Left cardiac atrium (tissue), 4 donors: ENCODE measurements around the gene UBE2E2. TPM values are rescaled to one million over a fixed set of nuclear protein-coding genes. Genes with fewer than 3 reads are reported as not detected.

Source experiments
- ATAC-seq, 2 donors: fragments of 200-7000 bp; cut with Tn5 transposase; one replicate each; pipeline ENCODE4 v1.9.1; 2020; ENCODE audit warnings: mild to moderate bottlenecking in 2 of 2, moderate library complexity in 2 of 2
- DNase-seq: peaks from one replicate; pipeline ENCODE4 v3.0.0-alpha.2; 2020
- intact Hi-C, 2 donors: fragments of 100-400 bp; cut with DNase I; formaldehyde crosslinking; loops; one replicate each; pipeline versions ENCODE4 v1.14.1 to v1.15.1; 2022 to 2023
- total RNA-seq, 2 donors: library from RNA; stranded (reverse); fragmentation: NEBNext Ultra II Directional; extraction: Animal tissue kit (Norgen Biotek cat#: 25700); gene quantifications; one replicate each; pipeline ENCODE4 v1.2.1, GENCODE V29; 2021
- donor health status: DM: no; HTN: yes; CAD: no.
- donor health status: DM: no; HTN: yes; CAD: no; lungs with severe emphysema.
- donor health status: DM: yes; HTN: yes; CAD: no.
- donor health status: Dilated cardiomyopathy.

UBE2E2 gene
- total RNA-seq, 2 donors from 2014 or later: 45.6 to 54.0 TPM

DNA sequence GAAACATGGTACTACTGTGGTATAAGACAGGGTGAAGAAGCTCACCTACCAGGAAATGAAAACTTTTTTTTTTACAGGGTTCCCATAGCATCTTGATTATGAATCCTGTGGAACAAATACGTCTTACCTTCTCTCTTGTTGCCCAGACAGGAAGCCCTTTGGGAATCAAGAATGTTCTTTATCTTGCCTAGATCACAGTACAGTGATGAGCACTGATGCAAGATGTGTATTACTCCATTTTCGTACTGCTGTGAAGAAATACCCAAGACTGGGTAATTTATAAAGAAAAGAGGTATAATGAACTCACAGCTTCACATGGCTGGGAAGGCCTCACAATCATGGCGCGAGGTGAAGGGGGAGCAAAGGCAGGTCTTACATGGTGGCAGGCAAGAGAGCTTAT is 281.3 kb downstream of the UBE2E2 start:
- DNase-seq: no peak
- intact Hi-C loops: no loop called here
- no peak for ATAC-seq

DNA sequence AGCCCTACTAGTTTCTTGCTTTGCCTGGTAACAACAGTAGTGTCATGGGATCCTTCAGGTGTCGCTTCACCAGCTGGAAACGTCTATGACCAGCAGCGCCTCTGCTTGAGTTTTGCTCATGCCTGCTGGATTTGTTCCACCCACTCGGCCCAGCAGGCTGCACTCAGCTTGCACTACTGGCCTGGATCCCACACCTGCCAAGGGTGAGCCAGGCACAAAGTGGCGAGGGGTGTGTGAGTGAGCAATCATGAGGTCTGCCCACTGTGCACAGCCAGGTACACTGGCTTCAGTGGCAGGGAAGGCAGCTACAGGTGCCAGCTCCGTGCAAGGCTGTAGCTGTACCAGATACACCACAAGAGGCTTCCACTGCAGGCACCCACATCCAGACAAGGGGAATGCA is 282.8 kb downstream of the UBE2E2 start:
- ATAC-seq (no peak), DNase-seq (no peak)
- intact Hi-C loops: no loop called here

DNA sequence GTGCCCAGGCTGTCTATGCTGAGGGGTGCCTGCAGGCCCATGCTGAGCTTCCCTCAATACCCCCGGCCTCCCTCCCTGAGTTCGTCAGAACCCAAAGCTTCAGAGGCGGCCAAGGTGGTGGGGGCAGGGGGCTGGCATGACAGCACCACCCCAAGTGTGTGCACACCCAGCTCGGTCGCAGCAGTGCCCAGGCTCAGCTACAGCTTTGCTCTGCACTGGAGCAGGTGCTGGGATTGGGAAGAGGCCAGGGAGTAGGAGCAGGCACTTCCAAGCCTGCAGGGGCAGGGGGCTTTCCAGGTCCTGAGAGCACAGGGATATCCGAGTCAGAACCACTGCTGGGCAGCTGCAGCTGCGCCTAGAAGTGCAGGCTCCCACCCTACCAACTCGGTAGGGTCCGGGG is 283.9 kb downstream of the UBE2E2 start:
- DNase-seq (no peak), ATAC-seq (no peak)
- intact Hi-C loops: no loop called here

DNA sequence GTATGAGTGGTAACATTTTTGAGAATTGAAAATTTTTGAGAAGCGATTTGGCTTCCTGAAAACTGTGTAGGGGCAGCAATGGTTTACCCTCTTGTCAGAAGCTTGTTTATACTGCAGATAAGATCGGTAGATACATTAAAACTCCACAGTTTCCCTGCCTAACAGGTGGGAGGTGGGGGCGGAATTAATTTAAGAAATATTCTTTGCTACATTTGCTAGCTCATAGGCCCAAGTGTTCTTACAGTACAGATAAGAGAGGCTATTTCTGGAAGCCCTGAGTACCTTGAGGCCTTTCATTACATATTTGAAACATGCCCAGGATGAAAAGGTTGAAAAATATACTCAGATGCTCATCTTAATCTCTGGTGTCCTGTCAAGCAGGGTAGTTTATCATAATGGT is 285.5 kb downstream of the UBE2E2 start:
- DNase-seq (no peak), ATAC-seq (peak in 1 of 2 donors; percentile 46)
- intact Hi-C loops: no loop called here

DNA sequence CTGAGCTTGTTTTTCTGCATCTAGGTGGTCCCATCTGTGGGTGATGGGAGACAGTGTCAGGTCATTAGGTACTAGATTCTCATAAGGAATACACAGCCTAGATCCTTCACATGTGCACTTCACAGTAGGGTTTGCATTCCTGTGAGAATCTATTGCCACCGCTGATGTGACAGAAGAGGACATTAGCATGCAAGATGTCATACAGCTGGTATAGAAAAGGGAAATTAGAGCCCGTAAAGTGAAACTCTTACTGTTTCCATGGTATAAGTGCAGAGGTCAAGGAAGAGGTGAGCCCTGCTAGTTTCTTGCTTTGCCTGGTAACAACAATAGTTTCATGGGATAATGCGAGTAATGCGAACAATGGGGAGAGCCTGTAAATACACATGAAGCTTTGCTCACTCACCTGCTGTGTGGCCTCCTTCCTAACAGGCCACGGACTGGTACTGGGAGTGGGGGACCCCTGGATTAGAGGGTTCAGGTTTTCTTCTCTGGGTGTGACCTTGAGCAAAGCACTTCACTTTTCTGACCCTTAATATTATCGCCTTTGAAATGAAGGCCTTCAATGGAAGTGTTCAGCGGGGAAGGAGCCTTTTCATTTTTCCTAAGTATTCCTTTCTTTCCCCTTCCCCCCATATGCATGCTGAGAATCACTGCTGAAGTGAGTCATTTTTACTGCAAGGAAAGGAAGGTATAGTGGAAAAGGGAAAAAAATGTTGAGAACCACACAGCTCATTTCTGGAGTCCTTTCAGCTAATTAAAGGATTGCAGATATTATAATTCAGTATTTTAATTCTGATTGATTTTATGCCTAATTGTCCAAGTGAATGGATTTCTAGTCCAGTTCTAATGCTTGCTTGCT is 286.4 kb downstream of the UBE2E2 start:
- ATAC-seq (no peak), DNase-seq (no peak)
- intact Hi-C loops: no loop called here

DNA sequence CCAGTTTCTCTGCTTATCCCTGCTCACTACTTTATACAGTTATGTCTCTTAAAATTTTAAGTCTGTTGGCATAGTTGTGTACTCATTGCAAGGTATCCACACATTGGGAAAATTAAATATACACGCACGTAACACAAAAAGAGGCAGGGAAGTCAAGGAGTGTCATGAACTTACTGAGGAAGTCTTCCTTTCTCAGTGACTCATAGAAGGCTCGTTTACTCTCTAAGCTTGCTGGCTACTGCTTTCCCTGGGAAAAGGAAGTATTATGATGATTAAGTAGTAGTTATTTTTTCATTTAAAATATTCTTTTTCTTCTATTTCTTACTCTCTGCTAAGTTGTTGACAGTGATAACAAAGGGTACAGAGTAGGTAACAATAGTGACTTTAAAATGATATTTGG is 287.3 kb downstream of the UBE2E2 start:
- intact Hi-C loops: no loop called here
- ATAC-seq: peak in 1 of 2 donors; percentile 67

DNA sequence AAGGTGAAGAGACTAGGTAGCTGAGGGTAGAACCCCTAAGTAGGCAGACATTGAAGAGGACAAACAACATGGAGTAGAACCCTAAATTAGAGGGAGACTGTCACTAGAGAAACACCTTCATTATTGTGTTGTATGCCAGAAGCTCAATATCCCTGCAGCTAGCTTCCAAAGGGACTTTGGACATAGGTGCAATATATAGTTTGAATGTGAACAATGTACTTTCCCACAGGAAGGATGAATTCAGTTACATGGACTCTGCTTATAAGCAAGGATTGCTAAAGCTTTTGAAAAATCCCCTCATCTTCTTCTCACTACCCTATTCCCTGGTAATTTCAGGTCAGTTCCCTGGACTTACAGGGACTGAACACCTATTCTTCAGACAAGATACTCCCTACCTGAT is 288.9 kb downstream of the UBE2E2 start:
- no peak for ATAC-seq
- intact Hi-C loops: no loop called here

More for the DNA sequence above, 287.3 kb downstream of the UBE2E2 start:
- DNase-seq: no peak

DNA sequence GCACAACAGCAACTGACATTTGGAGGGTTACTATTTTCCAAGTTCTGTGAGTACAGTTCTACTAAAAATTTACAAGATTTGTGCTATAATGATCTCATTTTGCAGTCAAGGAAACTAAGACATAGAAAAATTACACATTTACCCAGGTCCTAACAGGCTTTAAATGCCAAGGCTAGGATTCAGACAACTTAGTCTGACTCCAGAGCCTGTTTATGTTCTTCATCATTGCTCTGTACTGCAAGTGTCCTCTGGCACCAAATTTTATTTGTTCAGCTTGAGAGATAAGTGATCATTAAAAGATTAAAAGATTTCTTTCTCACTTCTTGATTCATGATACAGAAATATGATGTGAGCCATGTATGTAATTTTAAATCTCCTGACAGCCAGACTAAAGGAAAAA is 290.8 kb downstream of the UBE2E2 start:
- intact Hi-C loops: no loop called here
- no peak for DNase-seq
- ATAC-seq: no peak

More for the DNA sequence above, 288.9 kb downstream of the UBE2E2 start:
- no peak for DNase-seq

DNA sequence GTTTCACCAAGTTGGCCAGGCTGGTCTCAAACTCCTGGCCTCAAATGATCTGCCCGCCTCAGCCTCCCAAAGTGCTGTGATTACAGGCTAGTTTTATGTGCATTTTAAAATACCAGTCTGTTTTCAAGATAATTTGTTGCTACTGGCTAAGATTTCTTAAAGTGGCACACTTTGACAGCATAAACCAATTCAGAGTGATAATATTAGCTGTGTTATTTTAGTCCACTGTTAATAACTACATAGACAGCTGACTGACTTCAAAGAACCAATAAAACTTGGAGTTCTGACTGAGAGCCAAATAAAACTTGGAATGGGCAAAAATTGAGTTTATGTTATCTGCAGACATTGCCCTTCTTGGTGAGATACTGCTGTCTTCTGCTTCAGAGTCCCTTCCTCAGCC is 291.8 kb downstream of the UBE2E2 start:
- intact Hi-C loops: no loop called here
- peak in 1 of 2 donors; percentile 10 for ATAC-seq

DNA sequence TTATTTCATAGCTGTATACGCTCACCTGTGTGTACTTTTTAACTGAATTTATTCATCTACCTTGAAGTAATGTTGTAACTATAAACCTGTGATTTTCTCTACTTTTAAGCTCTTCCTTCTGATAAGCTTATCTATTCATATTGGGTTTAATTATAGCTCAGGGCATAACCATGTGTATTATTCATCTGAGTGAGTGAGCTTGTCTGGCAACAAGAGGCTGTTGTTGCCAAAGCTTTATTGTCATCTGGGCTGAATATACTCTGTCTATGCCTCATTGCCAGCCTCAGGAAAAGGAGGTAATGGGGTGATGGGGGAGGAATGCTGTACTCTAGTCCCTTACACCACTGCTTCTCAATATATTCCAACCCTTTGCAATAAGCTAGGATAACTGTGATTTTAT is 292.4 kb downstream of the UBE2E2 start:
- intact Hi-C loops: no loop called here
- DNase-seq (no peak), ATAC-seq (peak in 1 of 2 donors; percentile 96)

More for the DNA sequence above, 291.8 kb downstream of the UBE2E2 start:
- no peak for DNase-seq

DNA sequence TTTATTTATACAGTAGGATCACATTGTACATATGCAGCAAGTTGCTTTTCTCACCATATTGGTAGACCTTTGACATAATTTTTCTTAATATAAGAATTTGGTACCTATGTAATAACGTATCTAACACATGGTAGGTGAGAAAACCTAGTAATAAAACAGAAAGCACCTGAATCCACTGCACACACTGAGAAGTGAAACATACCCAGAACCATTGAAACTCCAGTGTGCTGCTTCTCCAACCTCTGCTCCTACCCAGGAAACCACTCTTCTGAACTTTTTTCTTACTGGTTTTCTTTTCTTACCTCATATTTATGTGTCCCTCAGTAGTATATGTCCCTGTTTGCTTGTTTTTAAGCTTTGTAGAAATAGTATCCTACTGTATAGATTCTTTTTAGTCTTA is 293.0 kb downstream of the UBE2E2 start:
- ATAC-seq (no peak), DNase-seq (no peak)
- intact Hi-C loops: no loop called here

DNA sequence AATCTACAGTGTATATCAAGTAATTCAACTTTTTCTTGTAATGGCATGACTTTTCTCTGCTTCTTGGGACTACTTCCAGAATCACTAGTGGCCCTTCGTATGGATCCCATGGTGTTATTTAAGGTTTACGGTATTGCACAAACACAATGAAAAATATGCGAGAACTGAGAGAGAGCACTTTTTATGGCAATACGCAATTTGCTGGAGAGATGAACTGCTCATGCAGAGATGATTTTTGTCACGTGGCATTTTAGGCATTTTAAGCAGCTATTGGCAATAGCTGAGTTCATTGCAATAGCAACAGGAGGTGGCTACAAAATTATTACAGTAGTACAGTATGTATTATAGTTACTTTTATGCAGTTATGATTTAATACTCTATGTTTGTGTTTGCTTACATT is 294.0 kb downstream of the UBE2E2 start:
- intact Hi-C loops: no loop called here
- DNase-seq (no peak), ATAC-seq (no peak)

DNA sequence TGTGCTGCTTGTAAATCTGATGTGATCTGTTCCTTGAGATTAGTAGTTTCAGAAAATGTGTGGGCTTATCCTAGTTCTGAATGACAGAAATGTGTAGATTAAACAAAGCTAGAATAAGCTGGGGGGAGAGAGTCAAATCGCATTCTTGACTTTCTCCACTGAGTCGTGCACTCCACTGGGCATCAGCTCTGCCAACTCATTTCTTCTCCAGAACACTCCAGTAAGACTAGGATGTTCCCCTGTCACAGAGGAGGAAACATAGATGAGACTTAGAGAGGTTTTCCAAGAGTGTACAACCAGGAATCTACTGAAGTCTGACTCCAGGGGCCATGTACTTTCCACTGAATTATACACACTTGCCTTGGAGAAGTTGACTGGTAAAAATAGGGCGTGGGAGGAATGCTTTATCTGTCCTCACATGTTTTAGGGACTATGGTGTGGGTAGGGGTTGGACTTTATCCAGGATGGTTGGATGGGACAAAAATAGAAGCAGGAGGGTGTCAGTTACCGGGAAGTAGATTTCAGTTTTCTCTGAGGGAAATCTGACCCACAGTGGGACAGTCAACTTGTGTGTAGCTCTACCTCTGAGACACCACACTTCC is 298.2 kb downstream of the UBE2E2 start:
- DNase-seq (no peak), ATAC-seq (peak; percentile 61 to 73)
- intact Hi-C loops: no loop called here

DNA sequence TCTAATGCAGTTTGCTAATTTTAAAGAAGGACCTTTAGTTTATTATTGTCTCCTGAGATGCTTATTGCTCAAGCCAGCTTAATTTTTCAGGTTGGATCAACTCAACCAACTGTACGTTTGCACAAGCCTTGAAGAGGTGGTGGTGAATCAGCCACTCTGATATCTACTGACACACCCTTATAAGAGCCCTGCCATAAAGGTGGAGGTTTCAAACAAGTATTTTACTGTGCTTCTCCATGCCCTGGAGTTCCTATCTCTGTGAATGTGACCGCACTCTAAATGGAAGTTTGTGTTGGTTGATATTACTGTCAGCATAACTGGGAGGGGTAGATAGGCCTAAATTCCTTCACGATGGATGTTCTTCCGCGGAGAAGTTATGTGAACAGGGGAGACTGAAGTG is 305.3 kb downstream of the UBE2E2 start:
- DNase-seq (no peak), ATAC-seq (no peak)
- intact Hi-C loops: no loop called here

DNA sequence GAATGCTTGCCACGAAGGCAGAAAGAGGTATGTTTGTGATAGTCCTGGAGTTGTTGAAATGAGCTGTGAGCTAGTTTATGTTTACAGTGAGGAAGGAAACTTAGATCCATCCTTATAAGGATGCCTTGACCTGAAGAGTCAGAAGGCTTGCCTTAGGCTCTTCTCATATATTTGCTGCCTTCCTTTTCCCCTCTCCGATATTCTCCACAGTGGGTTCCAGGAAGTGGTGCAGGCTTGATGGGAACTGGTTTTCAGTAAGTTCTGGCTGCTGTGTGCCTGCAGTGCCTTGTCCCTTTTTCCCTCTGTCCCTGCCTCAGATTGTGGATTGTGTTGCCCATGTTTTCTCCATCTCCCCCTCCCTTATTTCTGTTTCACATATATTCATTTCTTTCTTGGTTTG is 315.3 kb downstream of the UBE2E2 start:
- DNase-seq (no peak), ATAC-seq (no peak)
- intact Hi-C loops: no loop called here

DNA sequence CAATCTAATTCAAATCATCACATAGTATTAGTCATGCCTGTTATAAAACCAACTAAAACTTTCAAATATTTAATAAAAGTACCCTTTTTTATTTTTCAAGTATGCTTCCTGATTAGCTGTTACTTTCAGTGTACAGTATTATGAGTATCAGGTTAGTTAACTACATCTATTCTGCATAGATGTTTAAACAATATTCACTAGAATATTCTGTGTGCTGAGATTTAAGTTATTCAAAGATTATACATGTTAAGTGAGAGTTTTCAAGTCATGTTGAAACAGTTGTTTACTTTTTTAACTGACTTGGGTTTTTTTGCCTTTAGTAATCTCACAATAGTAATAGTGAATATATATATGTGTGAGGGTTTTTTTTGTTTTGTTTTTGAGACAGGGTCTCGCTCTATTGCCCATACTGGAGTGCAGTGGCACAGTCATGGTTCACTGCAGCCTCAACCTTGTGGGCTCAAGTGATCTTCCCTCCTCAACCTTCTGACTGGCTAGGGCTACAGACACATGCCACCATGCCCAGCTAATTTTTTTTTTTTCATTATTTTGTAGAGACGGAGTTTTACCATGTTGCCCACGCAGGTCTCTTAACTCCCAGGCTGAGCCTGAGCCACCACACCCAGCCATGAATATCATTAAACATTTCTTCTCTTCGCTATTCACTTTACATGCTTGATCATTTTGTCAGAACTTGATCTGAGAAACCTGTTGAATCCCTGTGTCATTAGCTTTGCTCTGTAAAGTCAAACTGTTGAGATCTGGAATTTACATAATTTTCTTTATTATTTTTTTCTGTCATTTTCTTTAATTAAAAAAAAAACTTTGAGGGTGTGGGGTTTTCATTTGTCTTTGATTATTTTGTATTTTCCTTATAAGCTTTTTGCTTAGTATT is 316.4 kb downstream of the UBE2E2 start:
- intact Hi-C loops: no loop called here
- ATAC-seq (no peak), DNase-seq (no peak)

DNA sequence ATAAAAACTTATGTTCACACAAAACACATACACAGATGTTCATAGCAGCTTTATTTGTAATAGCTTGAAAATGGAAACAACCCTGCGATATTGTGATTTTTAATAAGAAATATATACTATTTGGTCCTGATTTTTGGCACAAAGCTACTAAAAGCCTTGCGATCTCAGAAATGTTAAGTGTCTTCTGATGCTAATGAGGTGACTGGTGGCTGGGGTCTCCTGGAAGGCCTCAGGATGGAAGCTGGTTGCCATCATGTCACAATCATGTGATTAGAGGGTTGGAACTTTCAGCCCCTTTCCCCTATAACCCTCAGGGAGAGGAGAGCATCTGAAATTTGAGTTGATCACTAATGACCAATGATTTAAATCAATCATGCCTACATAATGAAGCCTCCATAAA is 324.2 kb downstream of the UBE2E2 start:
- DNase-seq (no peak), ATAC-seq (no peak)
- intact Hi-C loops: no loop called here

DNA sequence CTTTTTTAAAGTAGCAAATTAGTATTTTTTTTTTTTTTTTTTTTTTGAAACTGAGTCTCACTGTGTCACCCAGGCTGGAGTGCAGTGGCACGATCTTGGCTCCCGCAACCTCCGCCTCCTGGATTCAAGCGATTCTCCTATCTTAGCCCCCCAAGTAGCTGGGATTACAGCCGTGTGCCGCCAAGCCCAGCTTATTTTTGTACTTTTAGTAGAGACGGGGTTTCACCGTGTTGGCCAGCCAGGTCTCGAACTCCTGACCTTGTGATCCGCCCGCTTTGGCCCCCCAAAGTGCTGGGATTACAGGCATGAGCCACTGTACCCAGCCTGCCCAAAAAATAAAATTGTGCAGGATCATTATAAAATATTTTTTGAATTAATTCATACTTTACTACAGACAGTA is 330.5 kb downstream of the UBE2E2 start:
- intact Hi-C loops: no loop called here
- ATAC-seq: no peak
- no peak for DNase-seq

DNA sequence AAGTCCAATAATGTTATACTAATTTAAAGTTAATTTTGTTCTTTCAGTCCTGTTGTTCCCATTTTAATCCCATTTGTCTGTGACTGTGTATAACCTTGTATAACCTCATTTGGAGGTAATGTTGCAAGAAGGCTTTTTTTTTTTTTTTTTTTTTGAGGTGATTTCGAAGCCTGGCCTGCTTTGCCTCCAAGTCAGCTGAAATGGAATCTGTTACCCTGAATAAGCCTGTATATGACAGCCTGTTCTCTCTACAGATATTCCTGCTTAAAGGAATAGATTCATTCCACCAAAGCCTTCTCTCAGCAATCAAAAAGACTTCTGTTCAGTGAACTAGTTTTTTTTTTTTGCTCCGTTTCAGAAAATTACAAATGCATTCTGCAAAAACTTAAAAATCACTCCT is 330.9 kb downstream of the UBE2E2 start:
- ATAC-seq: no peak
- intact Hi-C loops: no loop called here
- DNase-seq: no peak

DNA sequence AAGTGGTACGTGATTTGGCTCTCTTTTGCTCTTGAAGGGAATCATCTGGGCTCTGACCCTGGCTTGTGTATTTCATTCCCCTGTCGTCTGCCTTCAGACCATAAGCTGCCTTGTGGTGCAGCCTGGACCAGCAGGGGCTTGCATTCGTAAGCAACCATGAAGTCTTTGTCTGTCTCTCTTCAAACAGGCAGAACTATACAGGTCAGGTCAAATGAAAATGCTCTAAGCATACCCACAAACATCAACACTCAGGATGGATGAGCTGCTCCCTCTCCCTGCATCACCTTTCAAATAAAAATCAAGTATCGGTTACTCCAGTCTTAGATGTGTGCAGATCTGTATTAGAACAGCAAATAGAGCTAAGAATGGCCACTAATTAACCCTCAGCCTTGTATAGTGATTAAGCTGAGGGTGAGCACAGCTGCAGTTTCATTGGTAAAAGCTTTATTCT is 334.0 kb downstream of the UBE2E2 start:
- ATAC-seq (no peak), DNase-seq (no peak)
- intact Hi-C loops: no loop called here
